Activated CD4-positive, CD25-positive, alpha-beta regulatory T cell treated with anti-CD3 and anti-CD28 coated beads, Interleukin-2, amount 50 U/mL, for 24 hours (primary cell): ENCODE results near the gene CADM1.
A peak's percentile ranks its signal among the peaks of the same experiment; 100 is the strongest.

Source experiments
- ATAC-seq, 2 donors: fragments of 150-1000 bp; cut with Tn5 transposase; one replicate each; pipeline ENCODE4 v1.10.0; 2021; ENCODE audit warnings: mild to moderate bottlenecking in 1 of 2, moderate library complexity in 1 of 2

The CADM1 gene

GRCh38 chr11:115398333-115399080 is 105.7 kb downstream of the CADM1 start:
- ATAC-seq, result no peak

DNA sequence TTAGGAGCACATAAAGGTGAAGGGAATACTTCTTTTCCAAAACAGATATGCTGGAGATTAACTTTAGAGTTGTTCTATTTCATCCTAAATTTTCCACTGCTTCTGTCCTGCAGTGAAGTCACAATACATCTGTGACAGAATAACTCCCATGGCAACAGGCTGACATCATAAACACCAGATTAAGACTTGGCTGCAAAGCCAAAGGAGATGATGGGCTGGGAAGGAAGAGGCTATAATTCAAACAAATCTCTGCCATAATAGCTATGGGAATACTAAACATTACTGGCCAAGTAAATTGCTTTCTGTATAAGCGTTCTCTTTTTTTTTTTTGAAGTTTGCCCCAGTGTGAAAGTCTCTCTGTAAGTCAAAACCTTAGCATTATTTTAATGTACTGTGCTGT is 107.7 kb downstream of the CADM1 start:
- ATAC-seq, result no peak

DNA sequence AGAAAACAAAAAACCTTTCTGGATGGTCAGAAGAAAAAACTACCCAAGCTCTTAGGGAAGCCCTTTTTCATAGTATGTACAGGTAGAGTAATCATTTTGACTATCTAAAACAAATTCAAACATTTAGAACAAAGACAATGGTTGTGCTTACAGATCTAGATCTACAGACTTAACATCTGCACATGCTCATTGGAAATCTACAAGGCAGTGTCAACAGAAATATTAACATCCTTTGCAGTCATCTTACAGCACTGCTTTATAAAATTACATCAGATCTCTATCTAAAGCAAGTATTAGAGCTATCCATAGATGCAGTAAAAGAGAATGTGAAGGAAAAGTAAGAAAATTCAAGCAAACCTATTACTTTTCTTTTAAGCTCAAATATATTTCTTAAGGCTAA is 110.3 kb downstream of the CADM1 start:
- no peak for ATAC-seq

DNA sequence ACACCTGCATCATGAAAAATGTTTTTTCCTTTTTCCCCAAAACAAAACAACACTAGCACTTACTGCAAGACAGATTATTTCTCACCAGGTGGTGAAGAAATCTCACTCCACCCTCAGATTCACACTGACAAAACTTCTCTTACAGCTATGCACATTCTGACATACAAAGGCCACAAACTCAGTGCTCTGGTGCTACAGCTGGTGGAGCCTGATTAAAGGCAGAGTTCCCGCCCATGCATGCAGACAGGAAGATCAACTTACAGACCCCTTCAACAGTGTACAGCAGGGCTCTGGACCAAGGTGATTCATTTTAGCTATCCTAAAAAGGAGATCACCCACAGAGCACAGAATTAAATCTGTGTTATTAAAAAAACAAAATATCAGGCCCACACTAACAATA is 112.6 kb downstream of the CADM1 start:
- no peak for ATAC-seq

DNA sequence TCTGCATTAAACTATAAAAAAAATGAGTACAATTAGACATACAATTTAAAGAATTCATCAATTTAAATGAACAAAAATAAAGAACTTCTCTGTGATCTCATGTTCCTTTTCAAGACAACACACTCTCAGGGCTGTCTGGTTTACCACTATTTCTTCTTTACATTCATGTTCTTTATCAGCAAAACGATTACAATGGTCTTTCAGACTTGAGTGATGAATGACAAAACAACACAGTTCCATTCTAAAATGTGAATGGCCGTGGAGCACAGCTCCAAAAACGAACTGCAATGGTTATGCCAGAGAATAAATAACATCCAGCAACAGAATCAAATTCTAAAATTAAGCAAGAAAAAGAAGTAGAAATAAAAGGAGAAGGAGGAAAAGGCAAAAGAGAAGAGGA is 113.1 kb downstream of the CADM1 start:
- ATAC-seq, result no peak

GRCh38 chr11:115390441-115390840 is 113.8 kb downstream of the CADM1 start:
- ATAC-seq, result no peak

- ATAC-seq, result no peak
Observed at GRCh38 chr11:115389790-115390189, 114.4 kb downstream of the CADM1 start.

GRCh38 chr11:115385226-115385625 is 119.0 kb downstream of the CADM1 start:
- no peak for ATAC-seq

GRCh38 chr11:115384236-115384635 is 120.0 kb downstream of the CADM1 start:
- ATAC-seq, result no peak

GRCh38 chr11:115383431-115383830 is 120.8 kb downstream of the CADM1 start:
- ATAC-seq, result no peak

DNA sequence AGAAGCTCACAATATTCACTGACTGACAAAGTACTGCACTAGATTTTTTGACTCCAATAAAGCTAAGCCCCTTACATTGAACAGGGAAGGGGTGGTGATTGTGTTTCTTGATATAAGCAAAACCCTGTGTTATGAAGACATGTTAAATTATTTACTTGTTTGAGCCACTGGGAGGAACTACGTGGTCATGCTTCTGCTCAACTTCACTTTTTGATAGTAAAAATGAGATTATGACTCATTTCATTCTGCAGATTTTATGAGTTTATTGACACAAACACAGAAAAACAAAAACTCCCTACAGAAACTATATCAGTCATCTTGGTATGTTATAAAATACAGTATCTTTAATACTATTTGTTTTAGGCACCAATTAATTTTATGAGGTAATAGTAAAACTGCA is 124.7 kb downstream of the CADM1 start:
- ATAC-seq, result peak in 1 of 2 donors; percentile 20

- no peak for ATAC-seq
Observed at GRCh38 chr11:115378557-115378956, 125.7 kb downstream of the CADM1 start.

DNA sequence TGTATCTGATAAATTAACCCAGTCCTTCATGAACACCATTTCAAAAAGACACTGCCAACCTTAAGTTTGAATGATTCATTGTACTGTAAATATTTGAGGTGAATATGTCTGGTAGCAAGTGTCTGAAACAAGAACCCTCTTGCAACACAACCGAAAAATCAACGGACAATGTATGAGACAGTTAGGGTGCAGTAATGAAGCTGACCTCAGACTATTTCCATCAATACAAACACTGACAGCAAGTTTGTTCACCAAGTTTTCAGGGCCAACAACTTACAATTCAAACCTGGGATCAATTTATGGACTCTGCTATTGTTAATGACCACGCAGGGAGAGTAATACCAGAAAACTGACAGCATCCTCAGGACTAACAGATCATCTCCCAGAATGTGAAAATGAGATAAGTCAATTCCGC is 126.3 kb downstream of the CADM1 start:
- no peak for ATAC-seq

GRCh38 chr11:115368616-115369015 is 135.6 kb downstream of the CADM1 start:
- no peak for ATAC-seq

- no peak for ATAC-seq
Observed at GRCh38 chr11:115366826-115367225, 137.4 kb downstream of the CADM1 start.

DNA sequence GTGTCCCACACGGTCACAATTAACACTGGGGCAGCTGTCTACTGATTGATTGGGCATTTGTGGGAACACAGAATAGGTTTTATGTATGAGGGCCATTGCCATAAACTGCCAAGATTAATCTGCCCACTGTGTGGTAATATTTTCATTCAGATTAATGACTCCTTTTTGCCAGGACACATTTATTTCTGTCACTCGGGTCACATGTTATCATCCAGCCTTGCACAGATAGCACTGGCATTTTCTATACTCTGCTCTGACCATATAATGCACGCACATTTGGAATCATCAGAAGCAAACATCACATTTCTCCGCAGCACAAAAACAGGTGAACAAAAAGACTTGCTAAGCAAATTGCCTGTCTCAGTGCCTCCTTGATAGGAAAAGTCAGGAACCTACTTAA is 138.3 kb downstream of the CADM1 start:
- no peak for ATAC-seq

DNA sequence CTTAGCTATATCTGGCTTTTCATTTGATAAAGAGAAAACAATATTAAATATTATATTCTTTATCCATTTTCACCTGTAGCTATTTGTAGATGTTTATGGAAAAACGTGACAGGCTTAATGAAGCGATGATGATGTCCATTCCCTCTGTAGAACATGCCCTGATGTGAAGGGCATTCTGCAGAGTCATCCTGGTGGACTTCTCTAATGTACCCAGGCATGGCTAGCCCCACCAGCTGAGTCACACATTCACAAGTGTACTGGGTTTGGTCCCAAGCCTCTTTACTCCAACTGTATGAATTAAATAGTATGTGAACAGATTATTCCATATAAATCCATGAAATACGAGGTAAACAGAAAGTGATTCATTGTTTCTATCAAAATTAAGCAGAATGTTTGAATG is 139.3 kb downstream of the CADM1 start:
- ATAC-seq, result no peak

GRCh38 chr11:115363921-115364320 is 140.3 kb downstream of the CADM1 start:
- ATAC-seq, result no peak

- ATAC-seq, result no peak
Observed at GRCh38 chr11:115363426-115363825, 140.8 kb downstream of the CADM1 start.

DNA sequence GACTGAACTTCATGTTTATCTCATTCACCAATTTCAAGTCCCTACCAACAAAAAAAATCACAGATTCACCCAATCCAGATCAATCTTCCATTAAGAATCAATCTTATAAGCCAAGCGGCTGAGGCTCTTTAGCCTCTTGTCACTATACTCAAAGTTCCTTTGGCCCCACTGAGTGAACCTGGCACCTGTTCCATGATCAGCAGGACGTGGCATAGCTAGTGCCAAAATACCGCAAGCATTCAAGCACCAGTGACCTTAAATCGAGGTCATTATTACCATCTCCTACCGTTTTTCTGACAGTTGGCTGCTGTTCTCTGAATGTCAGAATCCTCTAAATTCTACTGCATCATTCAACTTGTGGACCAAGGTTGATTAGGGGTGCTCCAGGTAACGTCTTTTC is 141.2 kb downstream of the CADM1 start:
- no peak for ATAC-seq

DNA sequence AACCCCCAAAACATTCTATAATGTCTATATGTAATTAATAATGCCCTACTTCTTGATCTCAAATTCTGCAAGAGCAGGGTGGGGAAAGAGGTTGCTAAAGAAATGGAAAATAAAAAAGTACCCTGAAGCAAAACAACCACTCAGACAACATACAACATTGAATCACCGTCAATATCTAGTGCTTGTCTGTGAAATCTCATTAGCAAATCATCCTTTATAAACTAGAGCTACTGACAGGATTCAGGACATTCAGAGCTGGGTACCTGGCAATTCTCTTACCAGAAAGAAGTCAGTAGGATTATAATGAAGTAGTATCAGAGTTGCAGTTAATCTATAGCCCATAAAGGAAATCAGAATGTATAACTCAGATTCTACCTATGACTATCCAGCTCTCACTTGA is 143.2 kb downstream of the CADM1 start:
- no peak for ATAC-seq

- no peak for ATAC-seq
Observed at GRCh38 chr11:115360186-115360824, 143.9 kb downstream of the CADM1 start.

DNA sequence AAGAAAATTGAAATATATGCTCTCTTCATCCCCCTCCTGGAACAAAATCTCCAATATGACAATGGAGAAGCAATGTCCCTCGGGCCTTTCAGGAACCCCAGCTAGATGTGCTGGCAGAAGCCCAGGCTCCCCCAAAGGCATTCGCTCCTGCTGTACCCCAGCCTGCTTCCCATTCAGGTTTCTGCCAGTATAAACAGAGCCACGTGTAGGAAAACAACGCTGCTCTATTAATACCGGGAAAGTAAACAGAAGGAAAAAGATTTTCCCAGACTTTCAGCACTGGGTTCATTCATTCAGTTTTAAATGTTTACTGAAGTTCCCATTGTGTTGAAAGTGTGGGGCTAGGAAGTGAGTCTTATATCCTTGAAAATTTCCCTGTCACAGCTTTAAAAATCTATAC is 147.1 kb downstream of the CADM1 start:
- no peak for ATAC-seq

DNA sequence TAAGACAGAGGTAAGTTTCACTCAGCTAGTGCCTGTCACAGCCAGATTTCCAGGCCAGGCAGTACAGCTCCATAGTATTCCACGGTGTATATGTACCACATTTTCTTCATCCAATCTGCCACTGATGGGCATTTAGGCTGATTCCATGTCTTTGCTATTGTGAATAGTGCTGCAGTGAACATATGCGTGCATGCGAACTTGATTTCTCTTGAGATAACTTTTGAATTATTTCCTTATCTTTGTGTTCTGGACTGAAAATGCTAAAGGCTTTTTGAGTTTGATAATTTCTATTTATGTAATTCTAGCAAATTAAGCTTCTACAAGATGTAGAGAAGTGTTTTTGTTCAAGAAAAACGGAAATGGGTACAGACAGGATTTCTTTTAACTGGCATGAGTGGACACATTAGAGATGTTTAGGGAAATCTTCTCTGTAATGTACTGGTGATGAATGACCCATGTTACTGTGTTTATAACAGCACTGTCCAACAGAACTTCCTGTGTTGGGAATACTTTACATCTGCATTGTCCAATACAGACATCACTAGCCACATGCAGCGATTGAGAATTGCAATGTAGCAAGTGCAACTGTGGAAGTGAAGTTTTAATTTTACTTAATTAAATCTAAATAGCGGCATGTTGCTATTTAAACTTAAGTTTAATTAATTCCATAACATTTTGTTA is 151.3 kb downstream of the CADM1 start:
- no peak for ATAC-seq
